Endothelial cell of umbilical vein (primary cell): ENCODE data around the gene CHI3L2. TPM values are rescaled to one million over a fixed set of nuclear protein-coding genes. Genes with fewer than 3 reads are reported as not detected.

Experiments
- BruUV-seq: library from RNA; stranded (reverse); fragments of 400-500 nt; replicated peaks from 2 replicates; lab custom pipeline; 2021; lab: Mats Ljungman, UMichigan
- CTCF ChIA-PET: fragments of 300-600, 350-600 bp; sonication (Branson Sonifier 250); formaldehyde crosslinking; loops from one replicate; lab custom pipeline; 2021; ENCODE audit warnings: antibody characterized with exemption, inconsistent platforms; lab: Charles Lee
- POLR2A ChIA-PET: fragments of 300-600, 350-600 bp; sonication (Branson Sonifier 250); formaldehyde crosslinking; loops from one replicate; lab custom pipeline; 2021; ENCODE audit warnings: antibody characterized with exemption, inconsistent platforms; lab: Charles Lee
- DNase-seq: peaks from one replicate; pipeline ENCODE4 v3.0.0-alpha.2; 2011; ENCODE audit warnings: low read depth, low spot score
- FAIRE-seq: peaks from 2 replicates; lab custom pipeline; 2011; peaks lifted over from hg19 to GRCh38; lab: Jason Lieb, UNC
- H2AFZ ChIP-seq: 2 replicates; pipeline ENCODE4 v1.6.0; 2012; ENCODE audit warnings: low read depth, low read length, control low read depth, inconsistent platforms
- H3K27ac ChIP-seq: 2 replicates; pipeline ENCODE4 v1.5.1; 2011; ENCODE audit warnings: low read depth, mild to moderate bottlenecking, control low read depth, low read length, moderate library complexity; ENCODE audit not compliant: insufficient read depth
- H3K27me3 ChIP-seq, 2 experiments: 2 replicates each; pipeline versions ENCODE4 v1.6.0 to v1.6.1; 2011; ENCODE audit warnings: low read length in 2 of 2, mixed read lengths in 1 of 2; ENCODE audit not compliant: control insufficient read depth in 2 of 2, insufficient read depth in 2 of 2
- H3K36me3 ChIP-seq, 2 experiments: 2 replicates in 1 of 2; 3 replicates in 1 of 2; pipeline ENCODE4 v1.5.1; 2011; ENCODE audit warnings: low read length in 2 of 2, mild to moderate bottlenecking in 1 of 2, moderate library complexity in 1 of 2; ENCODE audit not compliant: control insufficient read depth in 2 of 2, insufficient read depth in 2 of 2; ENCODE audit errors: extremely low read depth in 1 of 2
- H3K4me1 ChIP-seq: 3 replicates; pipeline ENCODE4 v1.5.1; 2011; ENCODE audit warnings: mild to moderate bottlenecking, low read length; ENCODE audit not compliant: control insufficient read depth, insufficient read depth; ENCODE audit errors: extremely low read depth
- H3K4me2 ChIP-seq: 2 replicates; pipeline ENCODE4 v1.6.1; 2011; ENCODE audit warnings: low read length, control low read depth, mixed read lengths; ENCODE audit not compliant: insufficient read depth
- H3K4me3 ChIP-seq, 3 experiments: fragments of 200-600 bp in 1 of 3; sonication (generic), shearing (Covaris generic) in 1 of 3; replicated peaks in 1 of 3; 2 replicates each; pipeline ENCODE4 v1.5.1; 2011 to 2016; ENCODE audit warnings: control low read depth in 3 of 3, low read length in 3 of 3, mild to moderate bottlenecking in 2 of 3, inconsistent platforms in 1 of 3, low read depth in 1 of 3, moderate library complexity in 1 of 3; ENCODE audit not compliant: insufficient read depth in 1 of 3
- H3K79me2 ChIP-seq: 2 replicates; pipeline ENCODE4 v1.6.0; 2012; ENCODE audit warnings: low read length, inconsistent platforms; ENCODE audit not compliant: control insufficient read depth, insufficient read depth
- H3K9ac ChIP-seq: replicated peaks from 2 replicates; pipeline ENCODE3; 2011; ENCODE audit warnings: low read length, control low read depth; ENCODE audit not compliant: insufficient read depth; ENCODE audit errors: extremely low read depth
- H3K9me1 ChIP-seq: replicated peaks from 3 replicates; pipeline ENCODE4 v1.6.0; 2011; ENCODE audit warnings: mild to moderate bottlenecking, low read length; ENCODE audit not compliant: control insufficient read depth, insufficient read depth; ENCODE audit errors: extremely low read depth
- H3K9me3 ChIP-seq: replicated peaks from 2 replicates; pipeline ENCODE4 v1.5.1; 2012; ENCODE audit warnings: low read length, inconsistent platforms; ENCODE audit not compliant: control insufficient read depth, insufficient read depth
- H4K20me1 ChIP-seq: replicated peaks from 2 replicates; pipeline ENCODE3; 2011; ENCODE audit warnings: mild to moderate bottlenecking, low read length; ENCODE audit not compliant: control insufficient read depth, insufficient read depth; ENCODE audit errors: extremely low read depth
- CTCF ChIP-seq, 2 donors: IDR thresholded peaks; 1 replicate in 1 of 2; 2 replicates in 1 of 2; pipeline ENCODE4 v1.5.1; 2011; ENCODE audit warnings: low read length in 2 of 2, mild to moderate bottlenecking in 2 of 2, moderate library complexity in 2 of 2, control low read depth in 1 of 2, inconsistent platforms in 1 of 2, low read depth in 1 of 2; ENCODE audit not compliant: insufficient read depth in 1 of 2; ENCODE audit errors: extremely low read depth in 1 of 2
- EZH2 ChIP-seq: IDR thresholded peaks from 2 replicates; pipeline ENCODE4 v1.6.1; 2012; ENCODE audit warnings: borderline replicate concordance, low read depth, mild to moderate bottlenecking, moderate library complexity, low read length, inconsistent platforms; ENCODE audit not compliant: severe bottlenecking
- FOS ChIP-seq: IDR thresholded peaks from 2 replicates; pipeline ENCODE4 v1.6.1; 2011; ENCODE audit warnings: mild to moderate bottlenecking, low read length, moderate library complexity, borderline replicate concordance; ENCODE audit not compliant: insufficient read depth
- GATA2 ChIP-seq: IDR thresholded peaks from 2 replicates; pipeline ENCODE4 v1.7.0; 2011; ENCODE audit warnings: low read depth, mild to moderate bottlenecking, moderate library complexity, mixed read lengths, low read length; ENCODE audit not compliant: insufficient read length, insufficient read depth
- JUN ChIP-seq: IDR thresholded peaks from 2 replicates; pipeline ENCODE4 v1.6.1; 2011; ENCODE audit warnings: borderline replicate concordance, low read depth; ENCODE audit not compliant: insufficient read length, insufficient read depth
- MAX ChIP-seq: IDR thresholded peaks from 2 replicates; pipeline ENCODE4 v1.6.1; 2011; ENCODE audit not compliant: insufficient read depth, insufficient read length
- MYC ChIP-seq: IDR thresholded peaks from one replicate; pipeline ENCODE4 v1.6.1; 2011; ENCODE audit warnings: mild to moderate bottlenecking, low read depth, low read length
- POLR2A ChIP-seq: IDR thresholded peaks from 2 replicates; pipeline ENCODE4 v1.6.1; 2012; ENCODE audit warnings: low read depth, mild to moderate bottlenecking, control low read depth, low read length
- POLR2AphosphoS5 ChIP-seq: IDR thresholded peaks from 2 replicates; pipeline ENCODE4 v1.6.1; 2012; ENCODE audit warnings: low read depth, mild to moderate bottlenecking, control low read depth, low read length, moderate library complexity; ENCODE audit not compliant: insufficient read depth
- dilution Hi-C: fragments of 300-500 bp; cut with MboI; formaldehyde crosslinking; loops from one replicate; pipeline ENCODE4 v1.15.0; 2019; ENCODE audit warnings: low sequenced_read_pairs; ENCODE audit not compliant: extremely low pct_ligation_motif_present
- intact Hi-C: fragments of 100-400 bp; cut with micrococcal nuclease; formaldehyde crosslinking; loops from one replicate; pipeline ENCODE4 v1.10.0; 2022
- polyA plus RNA-seq, 4 experiments: library from polyadenylated mRNA; depleted of rRNA in 3 of 4; stranded (reverse) in 3 of 4; unstranded in 1 of 4; fragments of >200 nt; gene quantifications; 2 replicates each; pipeline versions ENCODE4 v1.2.1 to v1.2.3, GENCODE V29; 2011 to 2012; ENCODE audit warnings: missing spikeins in 1 of 4
- total RNA-seq: library from RNA; stranded (reverse); gene quantifications from 2 replicates; pipeline ENCODE4 v1.2.3, GENCODE V29; 2021

CHI3L2 gene
- total and polyA plus RNA-seq, 2 donors (not counting 3 experiments of a cell fraction or from before 2014, with no cell fraction given): not detected

- H3K4me3 ChIP-seq: no peak overlapping the region
- no peak overlapping the region for H3K4me2 ChIP-seq
- dilution Hi-C loops (no loop called here), intact Hi-C loops (no loop called here)
- H3K36me3 ChIP-seq: no peaks in the 10 kb centered on the region
- BruUV-seq: no TSS peak
- no peak overlapping the region for H3K27ac ChIP-seq
- peaks cover 3% of the 10 kb centered on the region for H3K4me1 ChIP-seq
- no peaks in the 10 kb centered on the region for H4K20me1 ChIP-seq
- POLR2A ChIA-PET: no interaction called here
- no peak for TF ChIP-seq FOS
- TF ChIP-seq EZH2: no peak
- no peak for TF ChIP-seq POLR2A
- no peak for TF ChIP-seq POLR2AphosphoS5
- TF ChIP-seq MAX: no peak
- no peak for TF ChIP-seq MYC
- no peak for TF ChIP-seq JUN
- TF ChIP-seq CTCF (IDR thresholded peaks at IDR 0.05; ENCODE audit: extremely low read depth in 1 of 2, insufficient read depth in 1 of 2, low read depth in 1 of 2, low read length in 2 of 2): no peak
- TF ChIP-seq GATA2: no peak
- no peaks in the 10 kb centered on the region for H3K9me3 ChIP-seq
- no peaks in the 10 kb centered on the region for H3K9me1 ChIP-seq
- CTCF ChIA-PET: no interaction called here
- no peaks in the 10 kb centered on the region for H3K79me2 ChIP-seq
- DNase-seq (no peak), FAIRE-seq (no peak)
- no peak overlapping the region for H2AFZ ChIP-seq
- H3K27me3 ChIP-seq: peaks cover 26 to 31% of the 10 kb centered on the region in 2 experiments
- H3K9ac ChIP-seq: no peak overlapping the region
These were observed 22.4 kb upstream of the CHI3L2 start for GRCh38 chr1:111204983-111205713.
